Neural progenitor cell (in vitro differentiated cells): ENCODE measurements around the gene AFF2.

ENCODE experiments used
- EZH2 ChIP-seq: fragments of 200-600 bp; sonication (generic); IDR thresholded peaks from 2 replicates; pipeline ENCODE4 v1.6.1; 2017; ENCODE audit warnings: antibody characterized with exemption, mild to moderate bottlenecking, moderate library complexity
- EZH2phosphoT487 ChIP-seq: fragments of 200-600 bp; sonication (generic); IDR thresholded peaks from 2 replicates; pipeline ENCODE4 v1.6.1; 2017; ENCODE audit warnings: antibody characterized with exemption
- TF ChIP-seq, protein P1 (sequence below): fragments of 200-600 bp; sonication (generic); IDR thresholded peaks from 2 replicates; pipeline ENCODE4 v1.5.1; 2017; ENCODE audit warnings: antibody characterized with exemption, mild to moderate bottlenecking

DNA sequence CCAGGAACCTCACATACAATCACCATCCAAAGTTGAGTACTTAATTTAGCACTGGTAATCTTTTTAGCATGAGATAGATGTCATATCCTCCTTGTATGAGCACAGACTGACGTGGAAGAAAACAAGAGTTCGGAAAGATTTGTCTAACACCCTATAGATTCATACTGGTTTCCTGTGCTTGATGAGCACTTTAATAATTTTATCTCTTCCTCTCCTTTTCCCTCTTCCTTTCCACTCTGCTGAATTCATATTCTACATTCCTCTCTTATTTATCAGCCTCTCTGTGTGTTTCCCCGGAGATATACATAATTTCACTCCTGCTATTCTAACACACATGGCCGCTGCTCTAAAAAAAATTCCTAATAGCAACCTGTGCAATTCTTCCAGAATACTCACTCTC lies 273.9 kb downstream of the AFF2 start:
- TF ChIP-seq, protein P1, sequence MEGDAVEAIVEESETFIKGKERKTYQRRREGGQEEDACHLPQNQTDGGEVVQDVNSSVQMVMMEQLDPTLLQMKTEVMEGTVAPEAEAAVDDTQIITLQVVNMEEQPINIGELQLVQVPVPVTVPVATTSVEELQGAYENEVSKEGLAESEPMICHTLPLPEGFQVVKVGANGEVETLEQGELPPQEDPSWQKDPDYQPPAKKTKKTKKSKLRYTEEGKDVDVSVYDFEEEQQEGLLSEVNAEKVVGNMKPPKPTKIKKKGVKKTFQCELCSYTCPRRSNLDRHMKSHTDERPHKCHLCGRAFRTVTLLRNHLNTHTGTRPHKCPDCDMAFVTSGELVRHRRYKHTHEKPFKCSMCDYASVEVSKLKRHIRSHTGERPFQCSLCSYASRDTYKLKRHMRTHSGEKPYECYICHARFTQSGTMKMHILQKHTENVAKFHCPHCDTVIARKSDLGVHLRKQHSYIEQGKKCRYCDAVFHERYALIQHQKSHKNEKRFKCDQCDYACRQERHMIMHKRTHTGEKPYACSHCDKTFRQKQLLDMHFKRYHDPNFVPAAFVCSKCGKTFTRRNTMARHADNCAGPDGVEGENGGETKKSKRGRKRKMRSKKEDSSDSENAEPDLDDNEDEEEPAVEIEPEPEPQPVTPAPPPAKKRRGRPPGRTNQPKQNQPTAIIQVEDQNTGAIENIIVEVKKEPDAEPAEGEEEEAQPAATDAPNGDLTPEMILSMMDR = no peak
- no peak for TF ChIP-seq EZH2
- no peak for TF ChIP-seq EZH2phosphoT487
